HepG2 (cell line): ENCODE results near the gene SLC35D2. TPM values are rescaled to one million over a fixed set of nuclear protein-coding genes. Genes with fewer than 3 reads are reported as not detected.

Source experiments
- IKZF1 ChIP-seq: fragments of 450-650 bp; IDR thresholded peaks from 2 replicates; pipeline ENCODE4 v1.7.1; 2016
- NR2F6 ChIP-seq, 2 experiments: IDR thresholded peaks; 2 replicates each; pipeline ENCODE4 v1.6.1; 2016; ENCODE audit warnings: antibody characterized with exemption in 1 of 2, mild to moderate bottlenecking in 1 of 2
- RCOR2 ChIP-seq: IDR thresholded peaks from 2 replicates; pipeline ENCODE4 v1.6.1; 2016; ENCODE audit warnings: missing biosample characterization, missing genetic modification reagents
- RXRA ChIP-seq: sonication (generic); formaldehyde crosslinking; IDR thresholded peaks from 2 replicates; pipeline ENCODE4 v1.5.1; 2020; ENCODE audit warnings: missing genetic modification reagents
- ZBTB7A ChIP-seq: sonication (generic); formaldehyde crosslinking; IDR thresholded peaks from 2 replicates; pipeline ENCODE4 v1.8.0; 2022; ENCODE audit warnings: mild to moderate bottlenecking, missing genetic modification reagents
- ZNF879 ChIP-seq: sonication (generic); formaldehyde crosslinking; IDR thresholded peaks from 2 replicates; pipeline ENCODE4 v1.8.1; 2023; ENCODE audit warnings: missing genetic modification reagents
- polyA plus RNA-seq, 8 experiments: library from polyadenylated mRNA; depleted of rRNA in 3 of 8; stranded (reverse) in 7 of 8; unstranded in 1 of 8; fragments of >200 nt; fragmentation: Illumina TruSeq in 4 of 8; extraction: Trizol in 4 of 8; gene quantifications; 2 replicates each; pipeline versions ENCODE4 v1.2.1 to v1.2.3, GENCODE V29; 2011 to 2016; ENCODE audit warnings: low read depth in 4 of 8, missing spikeins in 1 of 8, mixed read lengths in 1 of 8; ENCODE audit not compliant: insufficient read depth in 1 of 8
- total RNA-seq, 5 experiments: library from RNA; depleted of rRNA; stranded (reverse); fragments of >200 nt; fragmentation: Illumina TruSeq; extraction: Trizol; gene quantifications; 2 replicates each; pipeline ENCODE4 v1.2.3, GENCODE V29; 2016; ENCODE audit warnings: low read depth in 1 of 5
- TF ChIP-seq, protein P1 (sequence below): sonication (generic); formaldehyde crosslinking; IDR thresholded peaks from 2 replicates; pipeline ENCODE4 v1.4.0; 2020; ENCODE audit warnings: low read depth, mild to moderate bottlenecking, missing genetic modification reagents
- TF ChIP-seq, protein P2 (sequence below): sonication (generic); formaldehyde crosslinking; IDR thresholded peaks from 2 replicates; pipeline ENCODE4 v1.4.0; 2020; ENCODE audit warnings: missing genetic modification reagents
- TF ChIP-seq, protein P3 (sequence below): sonication (generic); formaldehyde crosslinking; IDR thresholded peaks from 2 replicates; pipeline ENCODE4 v1.9.0; 2022; ENCODE audit warnings: low read depth, missing genetic modification reagents
- TF ChIP-seq, protein P4 (sequence below): sonication (generic); formaldehyde crosslinking; conservative IDR thresholded peaks from 2 replicates; pipeline ENCODE4 v1.4.0; 2020; ENCODE audit warnings: missing genetic modification reagents
- TF ChIP-seq, protein P5 (sequence below): sonication (generic); formaldehyde crosslinking; IDR thresholded peaks from 2 replicates; pipeline ENCODE4 v1.5.1; 2020; ENCODE audit warnings: missing genetic modification reagents, mild to moderate bottlenecking, borderline replicate concordance
- TF ChIP-seq, protein P6 (sequence below): sonication (generic); formaldehyde crosslinking; IDR thresholded peaks from 2 replicates; pipeline ENCODE4 v1.8.0; 2022; ENCODE audit warnings: mild to moderate bottlenecking, missing genetic modification reagents, moderate library complexity
- TF ChIP-seq, protein P7 (sequence below): sonication (generic); formaldehyde crosslinking; IDR thresholded peaks from 2 replicates; pipeline ENCODE4 v1.4.0; 2020; ENCODE audit warnings: mild to moderate bottlenecking, missing genetic modification reagents
- TF ChIP-seq, protein P8 (sequence below): IDR thresholded peaks from 2 replicates; pipeline ENCODE4 v1.6.1; 2016; ENCODE audit warnings: missing compliant biosample characterization, missing genetic modification reagents, borderline replicate concordance

Gene SLC35D2
- total and polyA plus RNA-seq, 2 of the 13 experiments (the other 11 are each of a cell fraction or from before 2014, with no cell fraction given): 96.2 to 103 TPM

DNA sequence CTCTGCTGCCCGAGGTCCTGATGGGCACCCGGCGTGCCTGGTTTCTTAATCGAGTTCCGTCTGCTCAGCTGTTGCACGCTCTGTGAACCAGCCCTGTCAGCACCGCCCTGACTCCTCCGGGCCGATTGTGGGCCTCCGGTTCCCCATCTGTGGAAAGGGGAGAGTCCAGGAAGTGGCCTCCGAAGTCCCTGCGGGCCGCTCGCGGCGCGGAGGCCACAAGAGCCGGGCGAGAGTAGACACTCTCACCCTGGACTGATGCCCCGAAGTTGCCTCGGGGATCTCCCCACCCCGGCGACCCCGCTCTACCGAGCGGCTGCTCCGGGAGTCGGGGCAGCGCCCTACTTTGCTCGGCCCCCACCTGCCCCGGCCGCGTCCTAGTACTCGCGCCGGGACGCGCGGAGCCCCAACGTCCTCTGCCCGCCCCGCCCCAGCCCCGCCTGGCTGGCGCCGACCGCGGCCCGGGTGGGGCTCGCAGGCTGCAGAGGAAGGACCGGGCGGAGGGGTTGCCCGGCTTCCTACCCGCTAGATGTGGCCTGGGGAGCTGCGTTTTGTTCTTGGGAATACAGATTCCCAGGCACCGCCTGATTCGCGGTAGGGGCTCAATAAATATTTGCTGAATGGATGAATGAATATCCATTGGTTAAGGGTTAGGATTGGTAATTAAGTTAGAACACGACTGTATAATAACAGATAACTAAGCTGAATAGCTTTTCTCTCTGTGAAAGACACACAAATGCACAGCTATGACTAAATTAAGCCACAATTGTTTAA is 35.6 kb upstream of the SLC35D2 start (continued):
- 0 out of 2 replicates have a peak, but pooled peaks have one; percentile 18 for TF ChIP-seq RCOR2 (CRISPR knock-in tag)
- TF ChIP-seq, protein P1, sequence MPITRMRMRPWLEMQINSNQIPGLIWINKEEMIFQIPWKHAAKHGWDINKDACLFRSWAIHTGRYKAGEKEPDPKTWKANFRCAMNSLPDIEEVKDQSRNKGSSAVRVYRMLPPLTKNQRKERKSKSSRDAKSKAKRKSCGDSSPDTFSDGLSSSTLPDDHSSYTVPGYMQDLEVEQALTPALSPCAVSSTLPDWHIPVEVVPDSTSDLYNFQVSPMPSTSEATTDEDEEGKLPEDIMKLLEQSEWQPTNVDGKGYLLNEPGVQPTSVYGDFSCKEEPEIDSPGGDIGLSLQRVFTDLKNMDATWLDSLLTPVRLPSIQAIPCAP (CRISPR knock-in tag): no peak
- no peak for TF ChIP-seq ZNF879
- TF ChIP-seq, protein P2, sequence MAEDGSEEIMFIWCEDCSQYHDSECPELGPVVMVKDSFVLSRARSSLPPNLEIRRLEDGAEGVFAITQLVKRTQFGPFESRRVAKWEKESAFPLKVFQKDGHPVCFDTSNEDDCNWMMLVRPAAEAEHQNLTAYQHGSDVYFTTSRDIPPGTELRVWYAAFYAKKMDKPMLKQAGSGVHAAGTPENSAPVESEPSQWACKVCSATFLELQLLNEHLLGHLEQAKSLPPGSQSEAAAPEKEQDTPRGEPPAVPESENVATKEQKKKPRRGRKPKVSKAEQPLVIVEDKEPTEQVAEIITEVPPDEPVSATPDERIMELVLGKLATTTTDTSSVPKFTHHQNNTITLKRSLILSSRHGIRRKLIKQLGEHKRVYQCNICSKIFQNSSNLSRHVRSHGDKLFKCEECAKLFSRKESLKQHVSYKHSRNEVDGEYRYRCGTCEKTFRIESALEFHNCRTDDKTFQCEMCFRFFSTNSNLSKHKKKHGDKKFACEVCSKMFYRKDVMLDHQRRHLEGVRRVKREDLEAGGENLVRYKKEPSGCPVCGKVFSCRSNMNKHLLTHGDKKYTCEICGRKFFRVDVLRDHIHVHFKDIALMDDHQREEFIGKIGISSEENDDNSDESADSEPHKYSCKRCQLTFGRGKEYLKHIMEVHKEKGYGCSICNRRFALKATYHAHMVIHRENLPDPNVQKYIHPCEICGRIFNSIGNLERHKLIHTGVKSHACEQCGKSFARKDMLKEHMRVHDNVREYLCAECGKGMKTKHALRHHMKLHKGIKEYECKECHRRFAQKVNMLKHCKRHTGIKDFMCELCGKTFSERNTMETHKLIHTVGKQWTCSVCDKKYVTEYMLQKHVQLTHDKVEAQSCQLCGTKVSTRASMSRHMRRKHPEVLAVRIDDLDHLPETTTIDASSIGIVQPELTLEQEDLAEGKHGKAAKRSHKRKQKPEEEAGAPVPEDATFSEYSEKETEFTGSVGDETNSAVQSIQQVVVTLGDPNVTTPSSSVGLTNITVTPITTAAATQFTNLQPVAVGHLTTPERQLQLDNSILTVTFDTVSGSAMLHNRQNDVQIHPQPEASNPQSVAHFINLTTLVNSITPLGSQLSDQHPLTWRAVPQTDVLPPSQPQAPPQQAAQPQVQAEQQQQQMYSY: no peak; the same call in 1 of the 2 replicates
- TF ChIP-seq, protein P3, sequence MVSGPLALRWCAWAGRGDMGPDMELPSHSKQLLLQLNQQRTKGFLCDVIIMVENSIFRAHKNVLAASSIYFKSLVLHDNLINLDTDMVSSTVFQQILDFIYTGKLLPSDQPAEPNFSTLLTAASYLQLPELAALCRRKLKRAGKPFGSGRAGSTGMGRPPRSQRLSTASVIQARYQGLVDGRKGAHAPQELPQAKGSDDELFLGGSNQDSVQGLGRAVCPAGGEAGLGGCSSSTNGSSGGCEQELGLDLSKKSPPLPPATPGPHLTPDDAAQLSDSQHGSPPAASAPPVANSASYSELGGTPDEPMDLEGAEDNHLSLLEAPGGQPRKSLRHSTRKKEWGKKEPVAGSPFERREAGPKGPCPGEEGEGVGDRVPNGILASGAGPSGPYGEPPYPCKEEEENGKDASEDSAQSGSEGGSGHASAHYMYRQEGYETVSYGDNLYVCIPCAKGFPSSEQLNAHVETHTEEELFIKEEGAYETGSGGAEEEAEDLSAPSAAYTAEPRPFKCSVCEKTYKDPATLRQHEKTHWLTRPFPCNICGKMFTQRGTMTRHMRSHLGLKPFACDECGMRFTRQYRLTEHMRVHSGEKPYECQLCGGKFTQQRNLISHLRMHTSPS: no peak
- 0 out of 2 replicates have a peak, but pooled peaks have one; percentile 32 for TF ChIP-seq RXRA (CRISPR knock-in tag)
- TF ChIP-seq, protein P4, sequence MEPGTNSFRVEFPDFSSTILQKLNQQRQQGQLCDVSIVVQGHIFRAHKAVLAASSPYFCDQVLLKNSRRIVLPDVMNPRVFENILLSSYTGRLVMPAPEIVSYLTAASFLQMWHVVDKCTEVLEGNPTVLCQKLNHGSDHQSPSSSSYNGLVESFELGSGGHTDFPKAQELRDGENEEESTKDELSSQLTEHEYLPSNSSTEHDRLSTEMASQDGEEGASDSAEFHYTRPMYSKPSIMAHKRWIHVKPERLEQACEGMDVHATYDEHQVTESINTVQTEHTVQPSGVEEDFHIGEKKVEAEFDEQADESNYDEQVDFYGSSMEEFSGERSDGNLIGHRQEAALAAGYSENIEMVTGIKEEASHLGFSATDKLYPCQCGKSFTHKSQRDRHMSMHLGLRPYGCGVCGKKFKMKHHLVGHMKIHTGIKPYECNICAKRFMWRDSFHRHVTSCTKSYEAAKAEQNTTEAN (CRISPR knock-in tag): no peak; the same call in 1 of the 2 replicates
- TF ChIP-seq ZBTB7A (CRISPR knock-in tag): no peak
- TF ChIP-seq, protein P5, sequence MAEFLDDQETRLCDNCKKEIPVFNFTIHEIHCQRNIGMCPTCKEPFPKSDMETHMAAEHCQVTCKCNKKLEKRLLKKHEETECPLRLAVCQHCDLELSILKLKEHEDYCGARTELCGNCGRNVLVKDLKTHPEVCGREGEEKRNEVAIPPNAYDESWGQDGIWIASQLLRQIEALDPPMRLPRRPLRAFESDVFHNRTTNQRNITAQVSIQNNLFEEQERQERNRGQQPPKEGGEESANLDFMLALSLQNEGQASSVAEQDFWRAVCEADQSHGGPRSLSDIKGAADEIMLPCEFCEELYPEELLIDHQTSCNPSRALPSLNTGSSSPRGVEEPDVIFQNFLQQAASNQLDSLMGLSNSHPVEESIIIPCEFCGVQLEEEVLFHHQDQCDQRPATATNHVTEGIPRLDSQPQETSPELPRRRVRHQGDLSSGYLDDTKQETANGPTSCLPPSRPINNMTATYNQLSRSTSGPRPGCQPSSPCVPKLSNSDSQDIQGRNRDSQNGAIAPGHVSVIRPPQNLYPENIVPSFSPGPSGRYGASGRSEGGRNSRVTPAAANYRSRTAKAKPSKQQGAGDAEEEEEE (CRISPR knock-in tag): no peak
- TF ChIP-seq, protein P6, sequence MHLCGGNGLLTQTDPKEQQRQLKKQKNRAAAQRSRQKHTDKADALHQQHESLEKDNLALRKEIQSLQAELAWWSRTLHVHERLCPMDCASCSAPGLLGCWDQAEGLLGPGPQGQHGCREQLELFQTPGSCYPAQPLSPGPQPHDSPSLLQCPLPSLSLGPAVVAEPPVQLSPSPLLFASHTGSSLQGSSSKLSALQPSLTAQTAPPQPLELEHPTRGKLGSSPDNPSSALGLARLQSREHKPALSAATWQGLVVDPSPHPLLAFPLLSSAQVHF: peak; percentile 59; the same call in 1 of the 2 replicates
- TF ChIP-seq, protein P7, sequence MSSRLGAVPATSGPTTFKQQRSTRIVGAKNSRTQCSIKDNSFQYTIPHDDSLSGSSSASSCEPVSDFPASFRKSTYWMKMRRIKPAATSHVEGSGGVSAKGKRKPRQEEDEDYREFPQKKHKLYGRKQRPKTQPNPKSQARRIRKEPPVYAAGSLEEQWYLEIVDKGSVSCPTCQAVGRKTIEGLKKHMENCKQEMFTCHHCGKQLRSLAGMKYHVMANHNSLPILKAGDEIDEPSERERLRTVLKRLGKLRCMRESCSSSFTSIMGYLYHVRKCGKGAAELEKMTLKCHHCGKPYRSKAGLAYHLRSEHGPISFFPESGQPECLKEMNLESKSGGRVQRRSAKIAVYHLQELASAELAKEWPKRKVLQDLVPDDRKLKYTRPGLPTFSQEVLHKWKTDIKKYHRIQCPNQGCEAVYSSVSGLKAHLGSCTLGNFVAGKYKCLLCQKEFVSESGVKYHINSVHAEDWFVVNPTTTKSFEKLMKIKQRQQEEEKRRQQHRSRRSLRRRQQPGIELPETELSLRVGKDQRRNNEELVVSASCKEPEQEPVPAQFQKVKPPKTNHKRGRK (CRISPR knock-in tag): no peak
- no peak for TF ChIP-seq IKZF1
- TF ChIP-seq NR2F6 (IDR thresholded peaks at IDR 0.05): no peak
- TF ChIP-seq NR2F6 (CRISPR knock-in tag; IDR thresholded peaks at IDR 0.05): peak; percentile 13; the same call in 1 of the 2 replicates
- TF ChIP-seq, protein P8, sequence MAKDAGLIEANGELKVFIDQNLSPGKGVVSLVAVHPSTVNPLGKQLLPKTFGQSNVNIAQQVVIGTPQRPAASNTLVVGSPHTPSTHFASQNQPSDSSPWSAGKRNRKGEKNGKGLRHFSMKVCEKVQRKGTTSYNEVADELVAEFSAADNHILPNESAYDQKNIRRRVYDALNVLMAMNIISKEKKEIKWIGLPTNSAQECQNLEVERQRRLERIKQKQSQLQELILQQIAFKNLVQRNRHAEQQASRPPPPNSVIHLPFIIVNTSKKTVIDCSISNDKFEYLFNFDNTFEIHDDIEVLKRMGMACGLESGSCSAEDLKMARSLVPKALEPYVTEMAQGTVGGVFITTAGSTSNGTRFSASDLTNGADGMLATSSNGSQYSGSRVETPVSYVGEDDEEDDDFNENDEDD (CRISPR knock-in tag): peak; percentile 26; the same call in 1 of the 2 replicates
